ENCODE data around the gene PDGFD. TPM values are rescaled to one million over a fixed set of nuclear protein-coding genes. Genes with fewer than 3 reads are reported as not detected.
A peak's percentile ranks its signal among the peaks of the same experiment; 100 is the strongest.

The PDGFD gene
- total RNA-seq, 1 experiment from 2014 or later = 1.7 TPM

GRCh38 chr11:104028476-104029263, 135.3 kb downstream of the PDGFD start:
- Mint-ChIP-seq H3K4me1 (no peaks in the 10 kb centered on the region), H3K9me3 (peaks cover 0 to 3% of the 10 kb centered on the region in 2 experiments; a peak in 1 of 5 replicates), H3K4me3 (no peak overlapping the region), H3K27ac (peak overlapping the region in 1 of 3 experiments; percentile 14; a peak in 1 of 7 replicates), H3K36me3 (ENCODE audit: insufficient read depth in 1 of 3, low read depth in 3 of 3) (no peaks in the 10 kb centered on the region), H3K27me3 (ENCODE audit: low read depth) (no peaks in the 10 kb centered on the region)
- no CpG with 5 or more reads among the region's 3 CpGs for WGBS (ENCODE audit: extremely low coverage, insufficient read length, low lambda C conversion rate)
- Histone ChIP-seq H3K14ac (ENCODE audit: insufficient read depth, low read length) (no peak overlapping the region), H3K23ac (ENCODE audit: insufficient read length, low read depth, low read length) (no peak overlapping the region), H4K20me1 (ENCODE audit: control insufficient read depth, insufficient read depth, insufficient read length) (no peaks in the 10 kb centered on the region), H4K8ac (replicated peaks; ENCODE audit: insufficient read length, low read depth, low read length) (no peak overlapping the region), H3T11ph (ENCODE audit: low read length) (no peak overlapping the region), H3K18ac (ENCODE audit: insufficient read length, low read depth, low read length) (no peak overlapping the region), H2BK20ac (ENCODE audit: low read depth, low read length, poor library complexity, severe bottlenecking) (no peak overlapping the region), H3K79me1 (ENCODE audit: insufficient read depth, low read depth, low read length, poor library complexity, severe bottlenecking) (no peaks in the 10 kb centered on the region), H4K5ac (ENCODE audit: insufficient read length, low read depth, low read length) (no peak overlapping the region), H2BK120ac (ENCODE audit: low read depth, low read length, poor library complexity, severe bottlenecking) (no peak overlapping the region), H3K9me3 (ENCODE audit: control insufficient read depth, low read depth, low read length) (no peaks in the 10 kb centered on the region), H3K56ac (ENCODE audit: insufficient read length, low read depth, low read length) (no peak overlapping the region), H3K4me2 (ENCODE audit: insufficient read depth, insufficient read length, low read length) (no peak overlapping the region), H2BK5ac (ENCODE audit: insufficient read length, low read length) (no peak overlapping the region), H3K27me3 (ENCODE audit: insufficient read depth, low read length) (no peaks in the 10 kb centered on the region), H2BK15ac (ENCODE audit: low read depth, low read length) (no peak overlapping the region), H2BK12ac (ENCODE audit: insufficient read length, low read depth, low read length) (no peak overlapping the region), H3K79me2 (ENCODE audit: insufficient read depth, low read length) (no peaks in the 10 kb centered on the region), H2AK5ac (ENCODE audit: insufficient read length, low read length) (no peak overlapping the region), H3K4me1 (ENCODE audit: insufficient read depth, low read length) (no peaks in the 10 kb centered on the region), H4K91ac (ENCODE audit: insufficient read length, low read depth, low read length) (no peak overlapping the region), H3K9ac (ENCODE audit: extremely low read depth, insufficient read length, low read length) (no peak overlapping the region), H2AFZ (ENCODE audit: low read length) (no peak overlapping the region), H3K4ac (ENCODE audit: low read depth, low read length) (no peak overlapping the region), H3K23me2 (ENCODE audit: insufficient read length, low read depth, low read length, poor library complexity, severe bottlenecking) (no peaks in the 10 kb centered on the region), H3K27ac (ENCODE audit: insufficient read length, low read depth, low read length) (no peak overlapping the region)
- TF ChIP-seq CTCF (conservative IDR thresholded peaks at IDR 0.05) = no peak
- no peak for DNase-seq
